AG10803 (cell line): ENCODE measurements around the gene CYP19A1.

Experiments used
- DNase-seq: peaks from one replicate; pipeline ENCODE4 v3.0.0; 2010; ENCODE audit warnings: low read depth
- H3K4me3 ChIP-seq: 2 replicates; pipeline ENCODE4 v1.5.1; 2011; ENCODE audit warnings: mild to moderate bottlenecking, low read length, control low read depth
- CTCF ChIP-seq: conservative IDR thresholded peaks from 2 replicates; pipeline ENCODE4 v1.5.1; 2011; ENCODE audit warnings: mild to moderate bottlenecking, low read length, control low read depth, inconsistent platforms

CYP19A1 gene

DNA sequence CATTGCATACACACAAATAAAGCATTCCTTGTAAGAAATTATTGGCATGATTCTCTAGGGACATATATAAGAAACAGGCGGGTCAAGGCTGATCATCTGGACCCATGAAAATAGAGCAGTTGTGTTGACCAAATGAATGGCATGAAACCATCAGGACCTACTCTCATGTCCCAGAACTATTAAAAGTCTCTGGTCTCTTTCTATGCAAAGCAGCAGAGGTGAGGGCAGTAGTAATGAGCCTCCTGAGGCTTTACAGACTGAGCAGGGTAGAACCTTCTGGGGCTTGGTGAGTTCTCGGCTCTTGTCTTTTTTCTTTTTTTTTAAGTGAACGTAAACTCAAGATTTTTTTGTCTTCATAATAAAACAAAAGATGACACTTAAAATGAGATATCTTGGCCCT is 12.3 kb upstream of the CYP19A1 start:
- no peak for DNase-seq
- no peak for TF ChIP-seq CTCF
- H3K4me3 ChIP-seq, result no peak overlapping the region

GRCh38 chr15:51349156-51349844 is 10.9 kb upstream of the CYP19A1 start:
- no peak overlapping the region for H3K4me3 ChIP-seq
- TF ChIP-seq CTCF, result no peak
- DNase-seq, result peak; percentile 11

DNA sequence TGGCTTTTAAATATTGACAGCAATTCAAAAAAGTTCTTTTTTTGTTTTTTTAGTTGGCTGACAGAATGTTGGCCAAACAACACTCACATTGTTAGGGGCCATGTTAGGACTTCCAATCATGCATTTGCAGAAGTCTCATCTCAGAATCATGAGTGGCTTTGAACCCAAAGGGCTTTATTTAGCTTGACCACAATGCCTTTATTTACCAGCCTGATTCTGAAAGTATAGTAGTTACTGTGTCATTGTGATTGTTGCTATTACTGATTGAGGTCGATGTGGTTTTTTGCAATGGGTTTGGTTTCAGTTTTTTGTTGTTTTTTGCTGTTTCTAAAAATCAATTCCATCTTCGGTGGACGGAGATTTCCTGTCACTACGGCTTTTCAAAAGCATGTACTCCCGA is 10.3 kb upstream of the CYP19A1 start:
- no peak for DNase-seq

GRCh38 chr15:51346136-51346535 is 7.7 kb upstream of the CYP19A1 start:
- H3K4me3 ChIP-seq, result no peak overlapping the region
- no peak for DNase-seq
- TF ChIP-seq CTCF, result no peak

More for the DNA sequence above, 10.3 kb upstream of the CYP19A1 start:
- H3K4me3 ChIP-seq, result no peak overlapping the region
- TF ChIP-seq CTCF, result no peak

GRCh38 chr15:51343466-51343865 is 5.1 kb upstream of the CYP19A1 start:
- no peak for DNase-seq
- H3K4me3 ChIP-seq, result no peak overlapping the region
- TF ChIP-seq CTCF, result no peak

DNA sequence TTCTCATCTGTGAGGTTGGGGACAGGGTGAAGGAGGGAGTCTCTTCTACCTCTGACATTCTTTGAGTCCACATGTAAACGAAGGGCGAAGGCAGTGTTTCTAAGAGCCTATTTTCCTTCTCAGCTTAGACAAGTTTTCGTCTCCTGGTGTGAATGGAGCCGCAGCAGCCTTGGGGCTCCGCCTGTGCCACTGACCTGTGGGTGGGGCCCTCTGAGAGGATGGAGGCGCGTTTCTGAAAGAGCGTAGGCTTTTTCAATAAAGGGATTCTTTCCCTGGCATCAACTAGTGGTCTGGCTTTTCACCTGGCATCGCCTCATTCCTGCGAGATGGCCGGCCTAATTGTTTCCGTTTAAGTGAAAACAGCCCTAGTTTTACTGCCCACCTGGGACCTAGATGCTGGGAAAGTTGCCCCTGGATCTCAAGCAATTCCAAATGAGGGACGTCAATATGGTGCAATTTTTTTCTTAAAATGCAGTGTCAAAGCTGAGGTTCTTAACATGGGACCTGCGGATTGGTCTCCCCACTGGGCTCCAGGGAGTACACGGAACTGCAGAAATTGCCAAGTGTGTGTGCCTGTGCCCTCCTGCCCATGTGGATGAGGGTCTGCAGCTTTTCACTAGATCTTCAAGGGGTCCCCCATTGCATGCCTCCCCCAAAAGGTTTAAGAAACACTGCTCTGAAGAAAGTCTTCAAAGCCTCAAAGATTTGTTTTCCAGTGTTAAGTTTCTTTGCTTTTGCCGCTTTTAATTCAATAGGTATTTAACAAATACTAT is 4.0 kb upstream of the CYP19A1 start:
- TF ChIP-seq CTCF, result no peak
- DNase-seq, result no peak
- H3K4me3 ChIP-seq, result peak overlapping the region; percentile 45
